Lower leg skin (tissue), 3 donors: Measurements from ENCODE around the gene HSD17B10.
"Not testable (repeated sequence)": the region's sequence is repeated elsewhere in the genome, so short reads cannot be mapped to it uniquely, and the experiment has no call there.

Source experiments
- POLR2A ChIP-seq, 2 donors: fragments of 450-650 bp; IDR thresholded peaks; one replicate each; pipeline ENCODE4 v1.6.1; 2016 to 2017; ENCODE audit warnings: antibody characterized with exemption in 2 of 2, mild to moderate bottlenecking in 1 of 2, moderate library complexity in 1 of 2
- TF ChIP-seq, protein P1 (sequence below), 3 donors: fragments of 450-650 bp; IDR thresholded peaks; one replicate each; pipeline ENCODE4 v1.5.1; 2016; ENCODE audit warnings: antibody characterized with exemption in 3 of 3, mild to moderate bottlenecking in 3 of 3, moderate library complexity in 2 of 3

DNA sequence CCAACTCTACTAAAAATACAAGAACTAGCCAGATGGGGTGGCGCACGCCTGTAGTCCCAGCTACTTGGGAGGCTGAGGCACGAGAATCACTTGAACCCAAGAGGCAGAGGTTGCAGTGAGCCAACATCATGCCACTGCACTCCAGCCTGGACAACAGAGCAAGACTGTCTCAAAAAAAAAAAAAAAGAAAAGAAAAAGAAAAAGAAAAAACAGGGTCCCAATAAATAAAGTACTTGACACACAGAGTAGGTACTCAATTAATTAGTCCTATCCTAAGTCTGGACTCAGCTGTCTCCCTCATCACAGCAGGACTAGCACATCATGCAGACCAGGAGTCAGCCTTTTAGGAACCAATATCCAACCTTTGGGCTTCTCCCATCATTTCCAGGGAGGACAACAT is 13.8 kb downstream of the HSD17B10 start:
- not testable (repeated sequence) for TF ChIP-seq POLR2A (IDR thresholded peaks at IDR 0.05)
- TF ChIP-seq, protein P1, sequence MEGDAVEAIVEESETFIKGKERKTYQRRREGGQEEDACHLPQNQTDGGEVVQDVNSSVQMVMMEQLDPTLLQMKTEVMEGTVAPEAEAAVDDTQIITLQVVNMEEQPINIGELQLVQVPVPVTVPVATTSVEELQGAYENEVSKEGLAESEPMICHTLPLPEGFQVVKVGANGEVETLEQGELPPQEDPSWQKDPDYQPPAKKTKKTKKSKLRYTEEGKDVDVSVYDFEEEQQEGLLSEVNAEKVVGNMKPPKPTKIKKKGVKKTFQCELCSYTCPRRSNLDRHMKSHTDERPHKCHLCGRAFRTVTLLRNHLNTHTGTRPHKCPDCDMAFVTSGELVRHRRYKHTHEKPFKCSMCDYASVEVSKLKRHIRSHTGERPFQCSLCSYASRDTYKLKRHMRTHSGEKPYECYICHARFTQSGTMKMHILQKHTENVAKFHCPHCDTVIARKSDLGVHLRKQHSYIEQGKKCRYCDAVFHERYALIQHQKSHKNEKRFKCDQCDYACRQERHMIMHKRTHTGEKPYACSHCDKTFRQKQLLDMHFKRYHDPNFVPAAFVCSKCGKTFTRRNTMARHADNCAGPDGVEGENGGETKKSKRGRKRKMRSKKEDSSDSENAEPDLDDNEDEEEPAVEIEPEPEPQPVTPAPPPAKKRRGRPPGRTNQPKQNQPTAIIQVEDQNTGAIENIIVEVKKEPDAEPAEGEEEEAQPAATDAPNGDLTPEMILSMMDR (IDR thresholded peaks at IDR 0.05) = not testable (repeated sequence)
